ENCODE measurements around the gene FBXL3.

DNA sequence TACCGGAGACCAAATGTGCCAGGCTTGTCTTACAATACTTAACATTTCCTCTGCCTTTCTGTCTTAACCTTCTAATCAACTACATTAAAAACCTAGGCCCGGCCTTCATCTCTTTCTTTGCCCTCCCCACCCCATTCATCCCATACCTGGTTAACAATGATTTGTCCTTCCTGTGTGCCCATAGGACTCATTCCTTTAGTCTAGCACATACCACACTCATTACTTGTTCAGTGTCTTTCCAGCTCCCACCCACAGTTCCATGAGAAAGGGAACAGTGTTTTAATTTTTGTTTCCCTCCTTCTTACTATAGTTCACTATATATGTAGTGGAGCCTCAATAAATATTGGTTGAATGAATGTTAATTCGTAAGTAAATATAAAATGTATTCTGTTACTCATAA is 32.7 kb downstream of the FBXL3 start:
- TF ChIP-seq, protein P1, sequence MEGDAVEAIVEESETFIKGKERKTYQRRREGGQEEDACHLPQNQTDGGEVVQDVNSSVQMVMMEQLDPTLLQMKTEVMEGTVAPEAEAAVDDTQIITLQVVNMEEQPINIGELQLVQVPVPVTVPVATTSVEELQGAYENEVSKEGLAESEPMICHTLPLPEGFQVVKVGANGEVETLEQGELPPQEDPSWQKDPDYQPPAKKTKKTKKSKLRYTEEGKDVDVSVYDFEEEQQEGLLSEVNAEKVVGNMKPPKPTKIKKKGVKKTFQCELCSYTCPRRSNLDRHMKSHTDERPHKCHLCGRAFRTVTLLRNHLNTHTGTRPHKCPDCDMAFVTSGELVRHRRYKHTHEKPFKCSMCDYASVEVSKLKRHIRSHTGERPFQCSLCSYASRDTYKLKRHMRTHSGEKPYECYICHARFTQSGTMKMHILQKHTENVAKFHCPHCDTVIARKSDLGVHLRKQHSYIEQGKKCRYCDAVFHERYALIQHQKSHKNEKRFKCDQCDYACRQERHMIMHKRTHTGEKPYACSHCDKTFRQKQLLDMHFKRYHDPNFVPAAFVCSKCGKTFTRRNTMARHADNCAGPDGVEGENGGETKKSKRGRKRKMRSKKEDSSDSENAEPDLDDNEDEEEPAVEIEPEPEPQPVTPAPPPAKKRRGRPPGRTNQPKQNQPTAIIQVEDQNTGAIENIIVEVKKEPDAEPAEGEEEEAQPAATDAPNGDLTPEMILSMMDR (IDR thresholded peaks at IDR 0.05; ENCODE audit: poor library complexity, severe bottlenecking), result no peak
- TF ChIP-seq TAF1 (IDR thresholded peaks at IDR 0.05; ENCODE audit: low read depth) (no peak), EP300 (conservative IDR thresholded peaks at IDR 0.05; ENCODE audit: poor library complexity, severe bottlenecking) (no peak), MXI1 (conservative IDR thresholded peaks at IDR 0.05; ENCODE audit: poor library complexity, severe bottlenecking) (no peak), EZH2 (IDR thresholded peaks at IDR 0.05; ENCODE audit: borderline replicate concordance, insufficient read depth, low read length, poor library complexity, severe bottlenecking) (no peak), POLR2AphosphoS5 (IDR thresholded peaks at IDR 0.05) (no peak), RAD21 (conservative IDR thresholded peaks at IDR 0.05) (no peak)
- TF ChIP-seq, protein P2, sequence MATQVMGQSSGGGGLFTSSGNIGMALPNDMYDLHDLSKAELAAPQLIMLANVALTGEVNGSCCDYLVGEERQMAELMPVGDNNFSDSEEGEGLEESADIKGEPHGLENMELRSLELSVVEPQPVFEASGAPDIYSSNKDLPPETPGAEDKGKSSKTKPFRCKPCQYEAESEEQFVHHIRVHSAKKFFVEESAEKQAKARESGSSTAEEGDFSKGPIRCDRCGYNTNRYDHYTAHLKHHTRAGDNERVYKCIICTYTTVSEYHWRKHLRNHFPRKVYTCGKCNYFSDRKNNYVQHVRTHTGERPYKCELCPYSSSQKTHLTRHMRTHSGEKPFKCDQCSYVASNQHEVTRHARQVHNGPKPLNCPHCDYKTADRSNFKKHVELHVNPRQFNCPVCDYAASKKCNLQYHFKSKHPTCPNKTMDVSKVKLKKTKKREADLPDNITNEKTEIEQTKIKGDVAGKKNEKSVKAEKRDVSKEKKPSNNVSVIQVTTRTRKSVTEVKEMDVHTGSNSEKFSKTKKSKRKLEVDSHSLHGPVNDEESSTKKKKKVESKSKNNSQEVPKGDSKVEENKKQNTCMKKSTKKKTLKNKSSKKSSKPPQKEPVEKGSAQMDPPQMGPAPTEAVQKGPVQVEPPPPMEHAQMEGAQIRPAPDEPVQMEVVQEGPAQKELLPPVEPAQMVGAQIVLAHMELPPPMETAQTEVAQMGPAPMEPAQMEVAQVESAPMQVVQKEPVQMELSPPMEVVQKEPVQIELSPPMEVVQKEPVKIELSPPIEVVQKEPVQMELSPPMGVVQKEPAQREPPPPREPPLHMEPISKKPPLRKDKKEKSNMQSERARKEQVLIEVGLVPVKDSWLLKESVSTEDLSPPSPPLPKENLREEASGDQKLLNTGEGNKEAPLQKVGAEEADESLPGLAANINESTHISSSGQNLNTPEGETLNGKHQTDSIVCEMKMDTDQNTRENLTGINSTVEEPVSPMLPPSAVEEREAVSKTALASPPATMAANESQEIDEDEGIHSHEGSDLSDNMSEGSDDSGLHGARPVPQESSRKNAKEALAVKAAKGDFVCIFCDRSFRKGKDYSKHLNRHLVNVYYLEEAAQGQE (IDR thresholded peaks at IDR 0.05; ENCODE audit: borderline replicate concordance), result no peak

Measured in neural cell (in vitro differentiated cells).